ENCODE data around the gene SOCS2. TPM values are rescaled to one million over a fixed set of nuclear protein-coding genes. Genes with fewer than 3 reads are reported as not detected.

Gene SOCS2
- total RNA-seq, 2 donors from 2014 or later, result 14.2 to 23.4 TPM

- H3K9ac ChIP-seq (ENCODE audit: low read depth in 2 of 2, low read length in 2 of 2), result no peak overlapping the region
- H3K9me3 ChIP-seq, result no peaks in the 10 kb centered on the region
- TF ChIP-seq, protein P1, sequence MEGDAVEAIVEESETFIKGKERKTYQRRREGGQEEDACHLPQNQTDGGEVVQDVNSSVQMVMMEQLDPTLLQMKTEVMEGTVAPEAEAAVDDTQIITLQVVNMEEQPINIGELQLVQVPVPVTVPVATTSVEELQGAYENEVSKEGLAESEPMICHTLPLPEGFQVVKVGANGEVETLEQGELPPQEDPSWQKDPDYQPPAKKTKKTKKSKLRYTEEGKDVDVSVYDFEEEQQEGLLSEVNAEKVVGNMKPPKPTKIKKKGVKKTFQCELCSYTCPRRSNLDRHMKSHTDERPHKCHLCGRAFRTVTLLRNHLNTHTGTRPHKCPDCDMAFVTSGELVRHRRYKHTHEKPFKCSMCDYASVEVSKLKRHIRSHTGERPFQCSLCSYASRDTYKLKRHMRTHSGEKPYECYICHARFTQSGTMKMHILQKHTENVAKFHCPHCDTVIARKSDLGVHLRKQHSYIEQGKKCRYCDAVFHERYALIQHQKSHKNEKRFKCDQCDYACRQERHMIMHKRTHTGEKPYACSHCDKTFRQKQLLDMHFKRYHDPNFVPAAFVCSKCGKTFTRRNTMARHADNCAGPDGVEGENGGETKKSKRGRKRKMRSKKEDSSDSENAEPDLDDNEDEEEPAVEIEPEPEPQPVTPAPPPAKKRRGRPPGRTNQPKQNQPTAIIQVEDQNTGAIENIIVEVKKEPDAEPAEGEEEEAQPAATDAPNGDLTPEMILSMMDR (IDR thresholded peaks at IDR 0.05), result no peak
- no peak overlapping the region for H3K27ac ChIP-seq
- no peak for DNase-seq
- intact Hi-C loops (cut with DNase I), result no loop called here
- no peak overlapping the region for H3K4me3 ChIP-seq
- no peaks in the 10 kb centered on the region for H3K27me3 ChIP-seq
- no peaks in the 10 kb centered on the region for H3K36me3 ChIP-seq
- H3K4me1 ChIP-seq, result no peaks in the 10 kb centered on the region
Observed at GRCh38 chr12:93536111-93536765, 36.2 kb upstream of the SOCS2 start.

GRCh38 chr12:93536766-93537488 lies 35.5 kb upstream of the SOCS2 start:
- no peaks in the 10 kb centered on the region for H3K4me1 ChIP-seq
- intact Hi-C loops (cut with DNase I), result no loop called here
- no peaks in the 10 kb centered on the region for H3K9me3 ChIP-seq
- H3K27me3 ChIP-seq, result no peaks in the 10 kb centered on the region
- H3K27ac ChIP-seq, result no peak overlapping the region
- no peak overlapping the region for H3K9ac ChIP-seq (ENCODE audit: low read depth in 2 of 2, low read length in 2 of 2)
- TF ChIP-seq, protein P1 (IDR thresholded peaks at IDR 0.05), result no peak
- DNase-seq, result no peak
- H3K4me3 ChIP-seq, result no peak overlapping the region
- H3K36me3 ChIP-seq, result no peaks in the 10 kb centered on the region

GRCh38 chr12:93537769-93538168 lies 34.7 kb upstream of the SOCS2 start:
- Histone ChIP-seq H3K9ac (ENCODE audit: low read depth in 2 of 2, low read length in 2 of 2) (no peak overlapping the region), H3K27ac (no peak overlapping the region), H3K9me3 (no peaks in the 10 kb centered on the region), H3K4me1 (no peaks in the 10 kb centered on the region), H3K4me3 (no peak overlapping the region), H3K36me3 (no peaks in the 10 kb centered on the region), H3K27me3 (no peaks in the 10 kb centered on the region)
- intact Hi-C loops (cut with DNase I), result no loop called here
- TF ChIP-seq, protein P1 (IDR thresholded peaks at IDR 0.05), result no peak
- DNase-seq, result no peak

DNA sequence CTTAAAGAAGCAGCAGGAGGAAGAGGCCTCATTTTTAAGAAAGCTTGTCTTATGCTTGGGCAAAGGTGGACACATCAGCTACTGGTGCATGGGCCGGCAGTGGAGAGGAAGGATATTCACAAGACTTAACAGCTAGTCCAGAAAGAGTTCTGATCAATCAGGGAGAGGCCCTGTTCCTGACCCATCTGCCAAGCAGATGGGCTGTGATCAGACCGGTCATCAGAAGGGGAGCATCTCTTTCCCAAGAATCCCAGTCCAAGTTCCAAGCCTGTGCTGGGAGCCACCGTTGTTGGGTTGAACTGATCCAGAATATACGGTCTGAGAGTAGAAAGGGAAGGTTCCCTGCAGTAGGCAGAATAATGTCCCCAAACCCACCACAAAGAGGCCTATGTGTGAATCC lies 32.7 kb upstream of the SOCS2 start:
- TF ChIP-seq, protein P1 (IDR thresholded peaks at IDR 0.05), result no peak

GRCh38 chr12:93540466-93540865 lies 32.0 kb upstream of the SOCS2 start:
- Histone ChIP-seq H3K9me3 (no peaks in the 10 kb centered on the region), H3K4me1 (no peaks in the 10 kb centered on the region), H3K27ac (no peak overlapping the region), H3K9ac (ENCODE audit: low read depth in 2 of 2, low read length in 2 of 2) (no peak overlapping the region), H3K27me3 (no peaks in the 10 kb centered on the region), H3K36me3 (no peaks in the 10 kb centered on the region), H3K4me3 (no peak overlapping the region)
- TF ChIP-seq, protein P1 (IDR thresholded peaks at IDR 0.05), result no peak
- intact Hi-C loops (cut with DNase I), result no loop called here
- no peak for DNase-seq

More for the DNA sequence above, 32.7 kb upstream of the SOCS2 start:
- no peaks in the 10 kb centered on the region for H3K36me3 ChIP-seq
- H3K4me1 ChIP-seq, result no peaks in the 10 kb centered on the region
- no peak overlapping the region for H3K9ac ChIP-seq (ENCODE audit: low read depth in 2 of 2, low read length in 2 of 2)
- H3K9me3 ChIP-seq, result no peaks in the 10 kb centered on the region
- H3K27ac ChIP-seq, result no peak overlapping the region
- no peak for DNase-seq
- H3K27me3 ChIP-seq, result no peaks in the 10 kb centered on the region
- H3K4me3 ChIP-seq, result no peak overlapping the region
- intact Hi-C loops (cut with DNase I), result no loop called here
